DMS114 treated with DMSO at 0.1 percent for 48 hours (cell line): ENCODE results near the gene GAPT.

Experiments
- DNase-seq: peaks from one replicate; lab custom pipeline; 2025; ENCODE audit not compliant: unreplicated experiment; lab: John Stamatoyannopoulos, UW

The GAPT gene

DNA sequence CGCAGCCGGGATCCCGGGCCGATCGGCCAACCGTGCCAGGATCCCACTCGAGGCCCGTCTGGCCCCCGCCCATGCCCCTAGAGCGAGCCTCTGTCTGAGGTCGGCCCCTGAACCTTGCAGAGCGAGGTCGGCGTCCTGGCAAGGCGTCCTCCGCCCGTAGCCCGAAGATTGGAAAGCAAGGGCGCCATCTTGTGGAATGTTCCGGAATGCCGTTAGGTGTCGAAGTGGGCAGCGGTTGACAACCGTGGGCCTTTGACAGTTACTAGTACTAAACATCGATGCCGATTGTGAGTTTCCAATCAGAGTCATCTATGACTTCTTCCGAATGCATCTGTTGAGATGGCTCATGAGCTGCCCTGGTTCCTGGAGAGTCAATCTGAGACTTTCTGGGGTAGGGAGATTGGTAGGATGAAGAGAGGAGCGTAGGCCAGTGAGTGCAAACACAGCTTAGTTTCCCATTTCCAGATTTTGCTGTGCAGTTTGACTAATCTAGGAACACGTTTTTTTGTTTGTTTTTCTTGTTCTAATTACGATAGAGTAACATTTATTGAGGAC lies 30.4 kb upstream of the GAPT start:
- DNase-seq: peak; percentile 66

DNA sequence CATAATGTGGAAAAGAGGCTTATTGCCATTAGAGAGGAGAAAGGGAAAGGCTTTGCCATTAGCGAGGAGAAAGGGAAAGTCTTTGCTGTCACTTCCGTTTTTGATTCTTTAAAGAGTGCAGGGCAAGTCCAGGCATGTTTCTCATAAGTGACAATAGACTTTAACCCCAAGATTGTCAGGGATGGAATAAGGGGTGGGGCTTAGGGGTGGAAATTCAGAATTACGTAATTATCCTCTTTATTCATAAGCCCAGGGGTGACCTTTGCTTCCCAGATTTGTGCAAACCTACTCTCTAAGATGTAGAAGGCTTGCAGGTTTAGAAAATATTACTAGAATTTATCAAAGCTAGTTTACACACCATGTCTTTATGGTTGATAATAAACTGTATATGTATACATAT lies 29.1 kb upstream of the GAPT start:
- DNase-seq: no peak

DNA sequence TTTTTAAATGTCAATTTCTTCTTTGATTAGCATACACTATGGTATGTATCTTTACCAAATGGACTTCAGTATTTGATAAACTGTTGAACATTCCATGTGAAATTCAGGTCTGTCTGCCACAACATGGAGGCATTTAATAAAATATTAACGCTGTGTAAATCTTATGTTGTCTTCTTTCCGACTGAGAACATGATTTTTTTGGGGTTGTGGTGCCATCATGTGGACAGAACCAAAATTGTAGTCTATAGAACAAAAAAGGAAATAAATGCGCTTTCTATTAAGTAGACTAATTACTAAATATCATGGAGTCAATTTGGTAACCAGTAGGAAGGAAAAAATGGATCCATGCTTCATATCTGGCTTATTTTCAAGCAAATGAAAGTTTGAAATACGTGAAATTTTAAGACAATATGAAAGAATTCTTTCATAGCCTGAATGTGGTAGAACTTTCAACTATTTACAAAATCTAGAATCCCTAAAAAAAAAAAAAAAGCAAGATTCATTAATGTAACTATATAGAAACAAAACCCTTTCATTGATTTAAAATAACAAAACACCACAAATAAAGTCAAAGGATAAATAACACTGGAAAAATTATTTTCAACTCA lies 28.5 kb upstream of the GAPT start:
- DNase-seq: peak; percentile 9

DNA sequence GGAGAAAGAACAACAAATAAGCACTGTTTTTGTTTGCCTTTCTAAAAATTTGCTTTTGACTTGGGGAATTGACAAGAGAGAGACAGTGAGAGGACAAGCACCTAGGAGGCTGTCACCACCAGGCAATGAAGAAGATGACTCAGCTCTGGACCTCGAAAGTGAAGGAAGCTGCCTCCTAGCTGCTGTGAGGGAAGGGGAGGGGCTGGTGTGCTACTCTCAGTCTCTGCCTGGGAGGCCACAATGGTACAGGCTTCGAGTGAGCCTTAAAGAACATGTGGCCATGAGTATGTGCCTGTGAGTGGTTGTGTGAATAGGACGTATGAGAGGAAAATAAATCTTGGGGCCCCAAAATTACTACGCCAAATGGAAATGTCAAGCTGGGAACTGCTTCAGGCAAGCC lies 24.3 kb upstream of the GAPT start:
- DNase-seq: no peak

DNA sequence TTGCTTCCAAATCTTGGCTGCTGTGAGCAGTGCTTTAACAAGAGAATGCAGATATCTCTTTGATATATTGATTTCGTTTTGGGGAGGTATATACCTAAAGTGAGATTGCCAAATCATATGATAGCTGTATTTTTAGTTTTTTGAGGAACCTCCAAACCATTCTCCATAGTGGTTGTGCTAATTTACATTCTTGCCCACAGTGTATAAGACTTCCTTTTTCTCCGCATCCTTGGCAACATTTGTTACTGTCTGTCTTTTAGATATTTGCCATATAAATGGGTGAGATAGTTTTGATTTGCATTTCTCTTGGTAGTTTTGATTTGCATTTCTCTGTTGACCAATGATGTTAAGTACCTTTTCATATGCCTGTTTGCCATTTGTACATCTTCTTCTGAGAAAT lies 21.3 kb upstream of the GAPT start:
- no peak for DNase-seq

- no peak for DNase-seq
Measured at GRCh38 chr5:58475404-58475803, 15.8 kb upstream of the GAPT start.

GRCh38 chr5:58477760-58478376 lies 13.4 kb upstream of the GAPT start:
- DNase-seq: no peak

DNA sequence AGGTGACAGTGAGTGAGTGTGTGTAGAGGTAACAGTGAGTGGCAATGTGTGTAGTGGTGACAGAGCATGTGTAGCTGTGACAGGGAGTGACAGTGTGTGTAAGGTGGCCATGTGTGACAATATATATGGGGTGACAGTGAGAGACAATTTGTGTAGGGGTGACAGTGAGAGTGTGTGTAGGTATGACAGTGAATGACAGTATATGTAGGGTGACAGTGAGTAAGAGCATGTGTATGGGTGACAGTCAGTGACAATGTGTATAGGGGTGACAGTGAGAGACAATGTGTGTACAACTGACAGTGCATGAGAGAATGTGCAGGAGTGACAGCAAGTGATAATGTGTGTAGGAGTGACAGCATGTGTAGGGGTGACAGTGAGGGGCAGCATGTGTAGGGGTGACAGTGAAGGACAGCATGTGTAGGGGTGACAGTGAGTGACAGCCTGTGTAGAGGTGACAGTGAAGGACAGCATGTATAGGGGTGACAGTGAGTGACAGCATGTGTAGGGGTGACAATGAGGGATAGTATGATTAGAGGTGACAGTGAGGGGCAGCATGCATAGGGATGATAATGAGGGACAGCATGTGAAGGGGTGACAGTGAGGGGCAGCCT lies 10.1 kb upstream of the GAPT start:
- DNase-seq: no peak

DNA sequence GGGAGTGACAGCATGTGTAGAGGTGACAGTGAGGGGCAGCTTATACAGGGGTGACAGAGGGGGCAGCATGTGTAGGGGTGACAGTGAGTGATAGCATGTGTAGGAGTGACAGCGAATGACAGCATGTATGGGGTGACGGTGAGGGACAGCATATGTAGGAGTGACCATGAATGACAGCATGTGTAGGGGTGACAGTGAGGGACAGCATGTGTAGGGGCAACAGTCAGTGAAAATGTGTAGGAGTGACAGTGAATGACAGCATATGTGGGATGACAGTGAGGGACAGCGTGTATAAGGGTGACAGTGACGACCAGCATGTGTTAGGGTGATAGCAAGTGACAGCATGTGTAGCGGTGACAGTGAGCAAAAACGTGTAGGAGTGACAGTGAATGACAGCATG lies 9.4 kb upstream of the GAPT start:
- DNase-seq: no peak

- no peak for DNase-seq
Measured at GRCh38 chr5:58482536-58482935, 8.7 kb upstream of the GAPT start.

DNA sequence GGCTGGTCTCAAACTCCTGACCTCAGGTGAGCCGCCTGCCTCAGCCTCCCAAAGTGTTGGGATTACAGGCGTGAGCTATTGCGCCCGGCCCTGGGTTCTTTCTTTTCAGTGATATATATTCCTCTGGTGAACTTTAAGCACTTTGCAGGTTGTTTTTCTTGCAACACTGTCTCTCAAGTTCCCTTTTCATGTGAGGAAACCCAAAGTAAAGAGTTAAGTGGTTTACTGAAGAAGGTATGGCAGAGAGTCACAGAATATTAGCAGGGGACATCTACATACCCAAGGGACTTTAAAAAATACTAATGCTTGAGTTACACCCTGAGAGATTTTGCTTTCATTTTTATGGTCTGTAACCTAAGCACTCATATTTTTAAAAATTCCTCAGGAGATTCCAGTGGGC lies 6.7 kb upstream of the GAPT start:
- DNase-seq: no peak

- DNase-seq: no peak
Measured at GRCh38 chr5:58486290-58486689, 4.9 kb upstream of the GAPT start.

- no peak for DNase-seq
Measured at GRCh38 chr5:58490402-58491050, 709 bp upstream of the GAPT start.

DNA sequence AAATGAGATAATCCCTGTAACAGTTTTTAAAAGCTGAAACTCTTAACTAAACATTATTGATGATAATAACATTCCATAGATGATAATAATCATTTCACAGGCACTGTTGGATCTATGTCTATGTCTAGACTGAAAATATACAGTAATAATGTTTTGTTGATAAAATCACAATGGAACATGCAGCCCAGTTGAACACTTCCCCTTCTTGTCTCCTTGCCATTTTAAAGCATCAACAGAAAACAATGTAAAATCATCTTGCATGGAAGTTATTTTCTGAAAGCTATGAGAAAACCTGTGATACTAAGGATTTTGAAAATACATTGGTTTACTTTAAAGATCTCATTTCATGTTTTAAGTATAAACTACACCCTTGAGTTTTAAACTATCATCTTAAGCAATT lies 1.9 kb downstream of the GAPT start:
- no peak for DNase-seq

DNA sequence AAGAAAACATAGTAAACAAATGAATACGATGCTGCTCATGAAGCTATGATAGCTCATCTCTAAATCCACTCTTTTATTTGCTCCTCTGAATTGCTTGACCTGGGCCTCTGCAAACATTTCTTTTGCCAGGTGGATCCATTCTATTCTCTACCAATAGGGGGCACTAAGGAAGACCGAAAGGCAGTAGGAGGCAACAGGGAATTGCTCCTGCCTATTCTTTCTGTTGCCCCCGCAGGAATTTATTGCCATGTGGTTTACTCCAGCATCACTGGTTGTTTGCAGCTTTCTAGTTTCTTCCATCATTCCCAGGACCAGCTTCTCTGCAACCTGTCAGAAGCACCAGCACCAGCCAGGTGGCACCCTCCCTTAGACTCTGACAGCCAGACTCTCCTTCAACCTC lies 5.3 kb downstream of the GAPT start:
- no peak for DNase-seq

- no peak for DNase-seq
Measured at GRCh38 chr5:58497386-58497785, 6.2 kb downstream of the GAPT start.

DNA sequence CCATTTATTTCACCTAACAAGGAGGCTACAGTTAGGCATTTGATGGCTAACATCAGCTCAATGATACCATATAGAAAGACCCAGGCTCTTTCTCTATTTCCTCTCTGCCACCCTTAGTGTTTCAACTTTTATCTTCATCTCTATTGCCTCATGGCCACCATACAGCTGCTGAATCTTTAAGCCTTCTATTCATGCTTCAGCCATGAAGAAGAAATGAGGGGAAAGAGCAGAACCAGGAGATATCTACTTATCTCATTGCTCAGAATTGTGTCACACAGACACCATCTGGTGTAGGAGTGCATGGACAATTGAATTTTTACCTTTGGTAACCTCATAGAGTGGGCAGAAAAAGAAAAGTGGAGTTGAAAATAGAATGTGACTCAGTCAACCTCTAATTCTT lies 6.7 kb downstream of the GAPT start:
- no peak for DNase-seq

DNA sequence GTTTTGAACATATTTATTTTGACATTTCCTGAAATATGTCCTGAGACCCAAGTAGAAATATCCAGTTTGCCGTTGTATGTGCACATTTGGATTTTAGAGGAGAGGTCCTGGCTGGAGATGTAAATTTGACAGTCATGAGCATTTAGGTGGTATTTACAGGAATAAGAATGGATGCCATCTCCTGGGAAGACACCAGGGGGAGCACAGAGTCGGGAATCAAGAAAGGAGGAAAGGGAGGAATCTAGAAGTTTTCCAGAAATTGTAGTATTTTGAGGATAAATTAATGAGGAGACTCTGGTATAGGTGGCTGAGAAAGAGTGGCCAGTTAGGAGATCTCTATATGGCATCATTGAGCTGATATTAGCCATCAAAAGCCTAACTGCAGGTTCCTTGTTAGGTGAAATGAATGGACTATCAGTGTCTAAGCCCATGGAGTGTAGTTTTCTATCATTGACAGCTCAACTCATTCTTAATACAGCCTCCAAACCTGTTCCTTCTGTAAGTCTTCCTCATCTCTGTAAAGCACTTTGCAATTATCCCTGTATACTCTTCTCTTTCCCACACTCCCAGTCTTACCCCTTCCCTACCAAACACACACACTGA lies 7.2 kb downstream of the GAPT start:
- DNase-seq: peak; percentile 21

DNA sequence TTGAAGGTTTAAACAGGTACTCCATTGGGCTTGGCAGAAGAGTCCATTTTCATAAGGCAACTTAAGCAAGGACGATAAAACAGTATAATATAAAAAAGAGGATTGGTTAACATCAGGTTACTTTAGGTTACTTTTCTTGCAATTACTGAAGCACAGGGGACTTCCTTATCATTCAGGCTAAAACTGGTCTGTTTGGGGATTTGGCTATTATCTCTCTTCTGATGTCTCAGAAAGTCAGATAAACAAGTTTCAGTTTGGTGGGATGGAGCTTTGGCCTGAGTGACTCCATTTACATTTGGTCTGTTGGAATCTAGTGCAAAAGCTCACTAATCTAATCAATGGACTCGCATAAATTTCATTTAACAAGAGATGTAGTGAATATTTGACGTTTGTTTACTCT lies 8.0 kb downstream of the GAPT start:
- no peak for DNase-seq

GRCh38 chr5:58499941-58500340 lies 8.7 kb downstream of the GAPT start:
- no peak for DNase-seq

DNA sequence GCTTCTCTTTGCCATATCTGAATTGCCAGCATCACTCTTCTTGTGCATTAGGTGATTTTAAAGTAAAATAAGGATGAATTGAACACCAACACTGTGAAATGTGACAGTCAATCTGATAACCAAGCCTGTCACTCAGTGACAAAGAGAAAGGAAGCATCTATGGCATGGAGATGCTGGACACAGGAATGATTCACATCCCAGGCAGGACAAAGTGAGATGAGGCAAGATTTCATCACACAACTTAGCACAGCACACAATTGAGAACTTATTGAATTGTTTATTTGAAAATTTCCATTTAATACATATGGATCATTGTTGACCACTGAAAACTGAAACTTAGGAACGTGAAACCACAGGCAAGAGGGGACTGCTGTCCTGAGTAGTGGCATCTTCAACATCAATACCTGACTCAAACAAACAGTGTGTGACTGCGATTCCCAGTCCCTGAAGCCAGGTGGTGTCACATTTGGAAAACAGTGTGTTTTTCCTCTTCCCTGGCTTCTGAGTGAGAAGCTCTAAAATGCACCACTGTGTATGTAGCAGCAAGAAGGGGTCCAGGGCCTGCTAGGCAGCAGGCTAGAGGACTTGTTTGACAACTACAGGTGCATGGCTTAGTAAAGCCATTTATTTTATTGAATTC lies 10.7 kb downstream of the GAPT start:
- no peak for DNase-seq
